NCI-H774 (cell line): ENCODE results near the gene CCT7.

Experiments
- DNase-seq: peaks from one replicate; lab custom pipeline; 2025; lab: John Stamatoyannopoulos, UW

Gene CCT7

GRCh38 chr2:73225513-73226360 is 8.4 kb upstream of the CCT7 start:
- no peak for DNase-seq

- no peak for DNase-seq
These were observed 7.0 kb upstream of the CCT7 start for GRCh38 chr2:73227086-73227485.

- DNase-seq, result no peak
These were observed 5.5 kb upstream of the CCT7 start for GRCh38 chr2:73228631-73229030.

- no peak for DNase-seq
These were observed 1.5 kb upstream of the CCT7 start for GRCh38 chr2:73232403-73233153.

- peak; percentile 99 for DNase-seq
These were observed 765 bp upstream of the CCT7 start, which contains the start of gene PRADC1 for GRCh38 chr2:73233154-73233931. Gene PRADC1, minus strand, starts transcription at chr2:73233239. Its CDS starts 79 bp downstream, at chr2:73233160.

- DNase-seq, result no peak
These were observed 1.4 kb downstream of the CCT7 start for GRCh38 chr2:73235315-73236028.

GRCh38 chr2:73237168-73237567 is 3.1 kb downstream of the CCT7 start:
- no peak for DNase-seq

GRCh38 chr2:73238149-73238548 is 4.0 kb downstream of the CCT7 start:
- DNase-seq, result no peak

- DNase-seq, result no peak
These were observed 4.9 kb downstream of the CCT7 start for GRCh38 chr2:73238976-73239375.

GRCh38 chr2:73239776-73240175 is 5.7 kb downstream of the CCT7 start:
- DNase-seq, result no peak

GRCh38 chr2:73243884-73244570 is 9.9 kb downstream of the CCT7 start:
- no peak for DNase-seq

GRCh38 chr2:73244580-73244979 is 10.5 kb downstream of the CCT7 start:
- no peak for DNase-seq

GRCh38 chr2:73246850-73247249 is 12.7 kb downstream of the CCT7 start:
- no peak for DNase-seq

GRCh38 chr2:73249636-73250035 is 15.5 kb downstream of the CCT7 start:
- DNase-seq, result no peak

- DNase-seq, result no peak
These were observed 17.1 kb downstream of the CCT7 start for GRCh38 chr2:73250872-73251846.

GRCh38 chr2:73252238-73253027 is 18.3 kb downstream of the CCT7 start:
- DNase-seq, result no peak

GRCh38 chr2:73253400-73253799 is 19.3 kb downstream of the CCT7 start:
- DNase-seq, result no peak

- no peak for DNase-seq
These were observed 19.8 kb downstream of the CCT7 start for GRCh38 chr2:73253901-73254300.

- no peak for DNase-seq
These were observed 20.4 kb downstream of the CCT7 start for GRCh38 chr2:73254343-73255006.
